Measurements from ENCODE around the gene ZNF853. TPM values are rescaled to one million over a fixed set of nuclear protein-coding genes. Genes with fewer than 3 reads are reported as not detected.

ZNF853 gene
- total RNA-seq, 2 donors from 2014 or later, result 0.22 to 0.48 TPM

- Mint-ChIP-seq H3K36me3 (ENCODE audit: low read depth) (peaks cover 76% of the 10 kb centered on the region), H3K4me1 (no peaks in the 10 kb centered on the region), H3K27me3 (no peaks in the 10 kb centered on the region), H3K4me3 (peak overlapping the region; percentile 62), H3K9me3 (no peaks in the 10 kb centered on the region), H3K27ac (peak overlapping the region; percentile 76)
- no peak for ATAC-seq (replicated peaks)
These were observed 26.1 kb upstream of the ZNF853 start for GRCh38 chr7:6589151-6589828.

GRCh38 chr7:6589829-6590644, 25.4 kb upstream of the ZNF853 start, which contains the start of gene INTS15:
Gene INTS15 (plus strand): TSS chr7:6590021. CDS start chr7:6590284, 263 bp downstream.
- Mint-ChIP-seq H3K4me1 (no peaks in the 10 kb centered on the region), H3K27me3 (no peaks in the 10 kb centered on the region), H3K4me3 (peak within 1 kb of the TSS; percentile 93), H3K9me3 (no peaks in the 10 kb centered on the region), H3K27ac (peak within 1 kb of the TSS; percentile 89), H3K36me3 (ENCODE audit: low read depth) (peaks cover 77% of the 10 kb centered on the region)
- ATAC-seq (replicated peaks), result peak; percentile 92

GRCh38 chr7:6590645-6591110, 24.7 kb upstream of the ZNF853 start:
- peak overlapping the region; percentile 89 for H3K27ac Mint-ChIP-seq
- H3K27me3 Mint-ChIP-seq, result no peaks in the 10 kb centered on the region
- peak overlapping the region; percentile 93 for H3K4me3 Mint-ChIP-seq
- peak; percentile 17 for ATAC-seq (replicated peaks)
- no peaks in the 10 kb centered on the region for H3K9me3 Mint-ChIP-seq
- peaks cover 80% of the 10 kb centered on the region for H3K36me3 Mint-ChIP-seq (ENCODE audit: low read depth)
- H3K4me1 Mint-ChIP-seq, result no peaks in the 10 kb centered on the region

GRCh38 chr7:6600093-6600492, 15.3 kb upstream of the ZNF853 start:
- H3K27me3 Mint-ChIP-seq, result no peaks in the 10 kb centered on the region
- ATAC-seq (replicated peaks), result no peak
- peaks cover 97% of the 10 kb centered on the region for H3K36me3 Mint-ChIP-seq (ENCODE audit: low read depth)
- H3K27ac Mint-ChIP-seq, result no peak overlapping the region
- peaks cover 5% of the 10 kb centered on the region for H3K4me1 Mint-ChIP-seq
- no peaks in the 10 kb centered on the region for H3K9me3 Mint-ChIP-seq
- no peak overlapping the region for H3K4me3 Mint-ChIP-seq

GRCh38 chr7:6604458-6604857, 11.0 kb upstream of the ZNF853 start:
- Mint-ChIP-seq H3K27me3 (no peaks in the 10 kb centered on the region), H3K9me3 (no peaks in the 10 kb centered on the region), H3K27ac (no peak overlapping the region), H3K4me1 (peaks cover 5% of the 10 kb centered on the region), H3K36me3 (ENCODE audit: low read depth) (peaks cover 74% of the 10 kb centered on the region), H3K4me3 (no peak overlapping the region)
- no peak for ATAC-seq (replicated peaks)

- no peaks in the 10 kb centered on the region for H3K27me3 Mint-ChIP-seq
- peaks cover 2% of the 10 kb centered on the region for H3K4me1 Mint-ChIP-seq
- H3K4me3 Mint-ChIP-seq, result no peak overlapping the region
- H3K27ac Mint-ChIP-seq, result no peak overlapping the region
- H3K9me3 Mint-ChIP-seq, result no peaks in the 10 kb centered on the region
- ATAC-seq (replicated peaks), result no peak
- H3K36me3 Mint-ChIP-seq (ENCODE audit: low read depth), result peaks cover 48% of the 10 kb centered on the region
These were observed 8.4 kb upstream of the ZNF853 start for GRCh38 chr7:6606866-6607583.

- H3K27ac Mint-ChIP-seq, result no peak overlapping the region
- H3K9me3 Mint-ChIP-seq, result no peaks in the 10 kb centered on the region
- no peak overlapping the region for H3K4me3 Mint-ChIP-seq
- no peak for ATAC-seq (replicated peaks)
- H3K36me3 Mint-ChIP-seq (ENCODE audit: low read depth), result peaks cover 42% of the 10 kb centered on the region
- no peaks in the 10 kb centered on the region for H3K4me1 Mint-ChIP-seq
- H3K27me3 Mint-ChIP-seq, result peaks cover 2% of the 10 kb centered on the region
These were observed 7.8 kb upstream of the ZNF853 start for GRCh38 chr7:6607651-6608051.

GRCh38 chr7:6608081-6608480, 7.3 kb upstream of the ZNF853 start:
- no peak overlapping the region for H3K27ac Mint-ChIP-seq
- H3K4me1 Mint-ChIP-seq, result no peaks in the 10 kb centered on the region
- H3K27me3 Mint-ChIP-seq, result peaks cover 5% of the 10 kb centered on the region
- ATAC-seq (replicated peaks), result no peak
- no peak overlapping the region for H3K4me3 Mint-ChIP-seq
- peaks cover 38% of the 10 kb centered on the region for H3K36me3 Mint-ChIP-seq (ENCODE audit: low read depth)
- no peaks in the 10 kb centered on the region for H3K9me3 Mint-ChIP-seq

GRCh38 chr7:6608794-6609193, 6.6 kb upstream of the ZNF853 start:
- no peak for ATAC-seq (replicated peaks)
- Mint-ChIP-seq H3K4me1 (no peaks in the 10 kb centered on the region), H3K9me3 (no peaks in the 10 kb centered on the region), H3K27me3 (peaks cover 5% of the 10 kb centered on the region), H3K4me3 (no peak overlapping the region), H3K36me3 (ENCODE audit: low read depth) (peaks cover 33% of the 10 kb centered on the region), H3K27ac (no peak overlapping the region)

- no peak overlapping the region for H3K4me3 Mint-ChIP-seq
- H3K4me1 Mint-ChIP-seq, result no peaks in the 10 kb centered on the region
- peaks cover 10% of the 10 kb centered on the region for H3K27me3 Mint-ChIP-seq
- H3K27ac Mint-ChIP-seq, result no peak overlapping the region
- H3K36me3 Mint-ChIP-seq (ENCODE audit: low read depth), result no peaks in the 10 kb centered on the region
- no peaks in the 10 kb centered on the region for H3K9me3 Mint-ChIP-seq
- no peak for ATAC-seq (replicated peaks)
These were observed 2.6 kb upstream of the ZNF853 start for GRCh38 chr7:6612819-6613218.

- no peaks in the 10 kb centered on the region for H3K4me1 Mint-ChIP-seq
- H3K27me3 Mint-ChIP-seq, result peaks cover 10% of the 10 kb centered on the region
- ATAC-seq (replicated peaks), result no peak
- H3K9me3 Mint-ChIP-seq, result no peaks in the 10 kb centered on the region
- H3K27ac Mint-ChIP-seq, result no peak overlapping the region
- H3K36me3 Mint-ChIP-seq (ENCODE audit: low read depth), result no peaks in the 10 kb centered on the region
- no peak overlapping the region for H3K4me3 Mint-ChIP-seq
These were observed 1.7 kb upstream of the ZNF853 start for GRCh38 chr7:6613706-6614105.

- Mint-ChIP-seq H3K4me3 (no peak overlapping the region), H3K4me1 (peaks cover 8% of the 10 kb centered on the region), H3K36me3 (ENCODE audit: low read depth) (no peaks in the 10 kb centered on the region), H3K27ac (no peak overlapping the region), H3K9me3 (no peaks in the 10 kb centered on the region), H3K27me3 (peaks cover 10% of the 10 kb centered on the region)
- ATAC-seq (replicated peaks), result no peak
These were observed 529 bp downstream of the ZNF853 start for GRCh38 chr7:6615723-6616555.

GRCh38 chr7:6616854-6617643, 1.6 kb downstream of the ZNF853 start:
- no peak for ATAC-seq (replicated peaks)
- Mint-ChIP-seq H3K36me3 (ENCODE audit: low read depth) (no peaks in the 10 kb centered on the region), H3K27ac (no peak overlapping the region), H3K9me3 (no peaks in the 10 kb centered on the region), H3K4me1 (peaks cover 12% of the 10 kb centered on the region), H3K27me3 (peaks cover 10% of the 10 kb centered on the region), H3K4me3 (no peak overlapping the region)
